Hindlimb muscle (tissue), 1 donor: ENCODE data around the gene PDE1C. TPM values are rescaled to one million over a fixed set of nuclear protein-coding genes. Genes with fewer than 3 reads are reported as not detected.

ENCODE experiments used
- DNase-seq: peaks from one replicate; pipeline ENCODE4 v3.0.0-alpha.2; 2013
- polyA plus RNA-seq: library from polyadenylated mRNA; unstranded; fragments of 120-200 nt; gene quantifications from one replicate; pipeline ENCODE4 v1.2.1, GENCODE V29; 2013; ENCODE audit not compliant: insufficient read length

PDE1C gene
- polyA plus RNA-seq, 1 donor = 2.1 TPM

DNA sequence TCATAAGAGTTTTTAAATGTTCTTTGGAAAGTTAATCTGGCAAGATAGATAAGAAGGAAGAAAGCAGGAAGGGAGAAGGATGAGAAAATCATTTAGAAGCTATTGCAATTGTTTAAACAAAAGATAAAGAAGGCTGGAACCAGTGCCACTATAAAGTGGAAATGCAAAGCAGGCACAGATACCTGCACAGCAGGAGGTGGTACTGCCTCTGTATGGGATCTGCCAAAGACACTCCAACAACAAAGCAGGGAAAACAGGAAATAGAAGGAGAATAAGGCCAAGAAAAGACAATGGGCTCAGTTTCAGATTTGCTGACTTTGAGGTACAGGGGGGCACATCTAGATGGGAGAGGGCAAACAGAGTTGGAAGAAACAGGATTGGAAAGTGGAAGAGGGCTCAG lies 244.6 kb downstream of the PDE1C start:
- DNase-seq = no peak

DNA sequence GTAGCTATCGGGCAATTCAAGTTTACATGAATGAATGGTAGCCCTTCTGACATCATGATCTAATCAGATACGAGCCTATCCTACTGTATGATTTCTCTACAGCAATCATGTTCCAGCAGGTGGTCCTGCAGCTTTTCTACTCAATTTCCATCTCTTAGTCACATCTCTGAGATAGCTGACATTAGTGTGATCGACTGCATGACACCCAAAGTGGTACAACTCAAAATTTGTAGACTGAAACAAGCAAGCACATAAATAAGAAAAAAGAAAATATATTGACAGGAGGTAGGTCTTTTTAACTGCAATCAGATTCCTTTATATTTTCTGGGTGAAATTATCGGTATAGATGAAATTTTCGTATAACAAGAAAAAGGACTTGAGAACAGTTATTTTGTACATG lies 251.2 kb downstream of the PDE1C start:
- DNase-seq = no peak

DNA sequence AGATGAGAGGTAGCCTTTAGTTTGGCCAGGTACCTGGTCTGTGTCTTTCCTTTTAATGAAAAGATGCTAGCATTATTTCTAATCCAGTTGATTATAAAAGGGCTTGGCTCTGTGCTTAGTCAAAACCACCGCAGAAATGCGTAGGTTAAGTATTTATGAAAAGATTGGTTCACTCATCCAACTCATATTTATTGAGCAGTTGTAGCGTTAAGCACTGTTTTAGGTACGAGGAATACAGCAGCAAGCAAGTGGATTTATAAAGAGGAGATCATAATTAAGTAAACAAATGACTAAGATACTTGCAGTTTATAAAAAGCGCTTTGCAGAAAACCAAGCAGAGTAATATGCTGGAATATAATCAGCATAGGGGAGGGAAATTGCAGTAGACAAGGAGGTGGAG lies 253.4 kb downstream of the PDE1C start:
- DNase-seq = no peak

DNA sequence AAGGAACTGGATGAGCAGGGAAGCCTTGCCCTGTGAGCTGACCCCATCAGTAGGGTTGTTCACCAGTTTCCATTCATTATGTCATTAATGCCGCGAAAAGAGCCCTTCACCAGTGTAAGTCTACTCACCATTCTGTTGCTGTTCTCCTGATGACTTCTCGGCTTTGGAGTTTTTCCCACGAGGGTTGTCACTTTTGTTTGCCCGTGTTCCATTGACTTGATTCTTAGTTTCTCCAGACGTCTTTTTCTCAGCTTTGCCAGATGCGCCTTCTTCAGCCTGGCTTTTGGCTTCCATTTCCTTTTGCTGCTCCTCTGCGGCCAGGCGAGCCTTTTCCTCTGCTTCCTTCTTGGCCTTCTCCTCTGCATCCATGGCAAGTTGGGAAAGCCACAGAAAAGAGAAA lies 254.4 kb downstream of the PDE1C start:
- no peak for DNase-seq

DNA sequence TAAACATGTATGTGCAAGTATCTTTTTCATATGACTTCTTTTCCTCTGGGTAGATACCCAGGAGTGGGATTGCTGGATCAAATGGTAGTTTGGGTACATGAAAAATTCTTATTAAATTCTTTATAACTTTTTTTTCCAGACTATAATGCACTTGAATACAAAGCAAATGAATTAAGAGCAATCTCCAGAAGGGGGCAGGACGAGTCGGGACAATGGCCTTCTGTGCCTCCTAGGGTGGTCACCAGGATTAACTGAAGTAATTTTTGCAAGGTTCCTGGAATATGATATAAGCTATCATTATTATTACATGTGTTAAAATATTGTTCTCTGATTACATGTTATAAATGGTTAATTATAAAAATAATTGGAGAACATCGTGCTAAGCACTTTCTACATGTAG lies 256.0 kb downstream of the PDE1C start:
- no peak for DNase-seq

DNA sequence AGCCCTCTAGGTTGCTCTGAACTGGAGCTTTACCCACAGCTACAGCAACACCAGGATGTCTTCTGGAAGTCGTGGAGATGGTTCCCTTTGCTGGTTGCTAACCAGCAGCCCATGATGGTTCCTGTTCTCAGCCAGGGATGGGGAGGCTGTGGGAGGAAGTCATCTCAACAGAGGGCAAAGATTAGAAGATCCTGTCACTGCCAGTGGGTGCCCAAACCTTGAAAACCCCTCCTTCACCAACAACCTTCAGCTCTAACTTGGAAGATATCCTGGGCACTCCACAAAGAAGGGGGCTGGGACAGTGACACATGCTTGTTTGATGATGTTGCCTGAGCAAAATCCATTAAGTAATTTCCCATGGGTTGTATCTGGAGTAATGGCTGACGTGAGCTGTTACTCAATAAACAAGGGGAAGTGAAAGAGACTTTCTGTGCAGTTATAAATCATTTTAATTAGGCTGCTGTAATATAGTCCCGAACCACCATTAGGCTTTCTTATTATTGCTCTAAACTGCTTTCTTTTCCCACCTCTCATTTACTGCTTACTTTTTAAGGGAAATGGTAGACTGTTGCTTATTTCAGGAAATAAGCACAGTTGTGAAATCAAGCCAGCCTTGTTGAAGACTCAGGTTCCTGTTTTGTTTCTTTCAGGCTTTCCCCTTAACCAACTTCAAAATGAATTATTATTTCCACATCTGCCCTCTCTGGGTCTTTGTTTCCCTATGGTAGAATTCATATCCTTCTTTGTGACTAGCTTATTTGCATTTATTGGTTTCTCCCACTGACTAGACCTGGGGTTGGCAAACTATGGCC lies 258.4 kb downstream of the PDE1C start:
- peak; percentile 9 for DNase-seq

DNA sequence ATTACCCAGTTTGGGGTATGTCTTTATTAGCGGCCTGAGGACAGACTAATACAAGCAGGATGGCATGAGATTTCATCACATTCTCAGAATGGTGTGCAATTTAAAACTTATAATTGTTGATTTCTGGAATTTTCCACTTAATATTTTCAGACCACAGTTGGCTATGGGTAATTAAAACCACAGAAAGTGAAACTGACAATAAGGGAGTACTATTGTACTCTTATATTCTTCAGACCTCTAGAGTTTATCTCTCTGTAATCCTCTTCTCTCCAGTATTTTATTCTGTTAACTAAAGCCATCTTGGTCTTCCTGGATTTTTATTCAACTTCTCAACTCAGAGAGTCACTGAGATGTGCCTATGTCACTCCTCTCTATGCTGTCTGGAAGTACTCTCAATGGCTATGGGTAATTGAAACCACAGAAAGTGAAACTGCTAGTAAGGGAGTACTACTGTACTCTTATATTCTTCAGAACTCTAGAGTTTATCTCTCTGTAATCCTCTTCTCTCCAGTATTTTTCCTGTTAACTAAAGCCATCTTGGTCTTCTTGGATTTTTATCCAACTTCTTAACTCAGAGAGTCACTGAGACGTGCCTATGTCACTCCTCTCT lies 264.9 kb downstream of the PDE1C start:
- no peak for DNase-seq

DNA sequence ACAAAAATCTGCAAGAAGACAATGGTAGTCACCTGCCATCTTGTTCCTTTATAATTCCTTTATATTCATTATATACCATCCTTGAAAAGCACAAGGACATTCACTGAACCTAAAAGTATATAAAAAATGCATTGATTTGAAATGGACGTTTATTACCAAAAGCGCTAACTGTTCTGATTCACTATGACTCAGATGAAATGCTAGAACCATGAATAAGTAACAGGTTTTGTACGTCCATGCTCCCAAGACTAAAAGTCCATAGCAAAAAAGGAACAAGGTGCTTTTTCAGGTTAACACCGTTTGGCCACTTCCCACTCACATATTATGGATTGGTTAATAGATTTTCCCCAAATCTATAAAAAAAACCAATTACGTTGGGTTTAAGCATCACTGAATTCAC lies 273.8 kb downstream of the PDE1C start:
- no peak for DNase-seq

DNA sequence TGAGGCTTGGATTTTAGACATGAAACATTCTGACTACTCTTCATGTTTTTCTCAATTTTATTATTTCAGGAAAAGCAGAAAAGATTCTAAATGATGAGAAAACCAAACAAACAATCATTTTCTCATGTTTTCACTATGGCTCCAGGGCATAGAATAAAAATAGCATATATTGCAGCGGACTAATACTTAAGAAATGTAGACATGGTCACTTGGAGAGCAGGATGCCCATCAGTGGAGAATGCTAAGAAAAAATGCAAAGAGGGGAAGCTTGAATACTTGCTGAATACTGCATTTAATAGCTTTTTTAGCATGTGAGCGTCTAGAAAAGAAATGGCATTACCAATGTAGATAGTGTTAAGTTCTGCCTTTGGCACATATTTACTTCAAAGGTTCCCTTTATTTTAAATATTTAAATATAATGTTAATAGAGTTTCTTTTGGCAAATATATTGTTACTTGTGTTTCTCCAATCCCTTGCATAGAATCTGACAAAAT lies 275.3 kb downstream of the PDE1C start:
- DNase-seq = no peak

DNA sequence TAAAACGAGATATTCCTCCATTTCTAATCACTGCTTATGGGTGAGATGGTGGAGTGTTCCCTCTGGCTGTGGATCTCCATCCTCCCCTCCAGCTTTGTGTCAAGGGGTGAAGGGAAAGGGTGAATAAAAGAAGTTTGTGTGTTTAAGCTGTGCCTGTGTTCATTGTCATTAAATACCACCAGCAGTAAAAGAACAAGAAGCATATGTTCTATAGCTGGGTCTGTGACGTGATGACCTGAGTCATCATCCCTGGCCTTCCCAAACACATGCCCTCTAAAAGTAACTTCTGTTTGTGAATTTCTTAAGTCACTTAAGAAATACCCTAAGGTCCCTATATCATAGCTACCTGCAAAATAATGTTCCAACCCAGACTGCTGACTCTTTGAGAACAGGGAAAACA lies 278.3 kb downstream of the PDE1C start:
- no peak for DNase-seq

DNA sequence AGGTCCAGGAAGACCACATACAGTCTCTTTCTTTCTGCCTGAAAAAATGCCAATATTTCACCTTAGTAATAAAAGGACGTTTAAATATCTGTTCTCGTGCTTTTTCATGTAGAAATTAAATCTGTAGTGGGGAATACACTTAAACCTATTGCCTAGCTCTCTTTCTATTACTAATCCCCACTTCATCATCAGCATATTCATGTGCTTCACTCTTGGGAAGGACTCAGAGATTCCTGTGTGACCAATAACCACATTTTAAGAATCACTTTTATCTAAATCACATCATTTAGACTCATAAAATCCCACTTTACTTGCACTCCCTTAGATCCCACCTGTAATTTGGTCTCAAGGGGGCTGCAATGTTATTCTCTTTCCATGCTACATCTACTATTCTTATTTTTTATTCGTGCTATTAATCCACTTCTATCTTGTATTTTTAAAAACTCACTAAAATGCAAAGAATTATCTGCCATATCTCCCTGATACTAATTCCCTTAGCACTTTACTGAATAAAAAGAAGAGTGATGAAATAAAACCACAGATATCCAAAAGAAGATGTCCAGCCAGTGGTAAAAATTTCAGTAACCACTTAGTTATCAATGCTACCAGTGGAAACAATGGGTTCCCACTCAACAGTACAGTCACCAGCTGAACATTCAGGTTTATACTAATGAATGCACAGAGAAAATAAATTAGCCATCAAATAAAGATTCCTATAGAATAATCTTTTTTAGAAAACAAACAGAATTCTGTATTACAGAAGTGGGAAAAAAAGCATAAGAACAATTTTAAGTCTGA lies 281.1 kb downstream of the PDE1C start:
- DNase-seq = no peak

DNA sequence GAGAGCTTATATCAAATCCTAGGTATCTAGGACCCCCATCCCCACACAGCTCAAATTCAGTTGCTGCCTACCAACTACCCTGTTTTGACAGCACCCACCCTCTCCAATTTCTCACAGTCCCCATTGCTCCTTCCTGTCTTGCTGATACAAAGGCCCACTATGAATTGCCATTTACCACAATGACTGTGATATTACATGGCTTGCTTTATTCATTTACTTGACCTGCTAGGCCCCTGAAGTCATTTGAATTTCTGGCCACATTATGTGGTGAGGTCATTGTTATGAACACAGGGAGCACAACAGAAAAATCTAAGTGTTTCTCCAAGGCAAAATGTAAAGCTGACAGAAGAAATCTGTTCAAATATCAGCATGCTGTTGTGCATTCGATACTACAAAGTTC lies 281.8 kb downstream of the PDE1C start:
- no peak for DNase-seq

DNA sequence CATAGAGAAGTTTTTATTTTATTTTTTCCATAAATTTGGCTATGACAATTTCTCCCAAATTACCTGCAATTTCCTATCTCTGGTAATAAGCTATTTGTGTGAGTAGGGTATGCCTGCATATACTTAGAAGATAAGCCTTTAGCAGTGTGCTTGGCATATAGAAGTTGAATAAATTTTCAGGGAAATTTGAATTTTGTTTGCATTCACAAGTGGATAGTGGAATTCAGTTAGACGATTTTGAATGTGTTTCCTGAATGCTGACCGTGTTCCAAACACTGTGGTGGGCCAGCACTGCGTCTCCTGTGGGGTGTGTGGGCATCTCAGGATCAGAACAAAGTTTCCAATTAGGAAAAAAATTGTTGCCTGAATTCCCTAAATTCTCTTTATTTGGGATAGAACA lies 283.9 kb downstream of the PDE1C start:
- no peak for DNase-seq

DNA sequence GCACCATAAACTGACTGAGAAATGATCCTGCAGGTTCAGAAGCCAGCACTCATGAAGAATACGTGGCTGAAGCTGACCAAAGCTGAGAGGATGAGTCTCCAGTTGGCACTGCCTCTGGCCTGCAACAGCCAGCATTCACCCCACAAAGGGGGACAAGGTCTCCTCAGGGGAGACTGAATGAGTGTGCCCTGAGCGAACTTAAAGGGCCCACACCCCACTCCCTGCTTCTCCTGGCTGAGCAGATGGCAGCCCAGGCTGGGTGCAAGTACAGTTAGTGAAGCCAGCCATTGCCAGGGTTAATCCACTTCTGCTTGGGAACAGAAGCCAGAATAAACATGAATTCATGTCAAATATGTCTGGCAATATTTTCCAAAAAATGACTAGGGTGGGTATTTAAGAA lies 285.1 kb downstream of the PDE1C start:
- DNase-seq = no peak

DNA sequence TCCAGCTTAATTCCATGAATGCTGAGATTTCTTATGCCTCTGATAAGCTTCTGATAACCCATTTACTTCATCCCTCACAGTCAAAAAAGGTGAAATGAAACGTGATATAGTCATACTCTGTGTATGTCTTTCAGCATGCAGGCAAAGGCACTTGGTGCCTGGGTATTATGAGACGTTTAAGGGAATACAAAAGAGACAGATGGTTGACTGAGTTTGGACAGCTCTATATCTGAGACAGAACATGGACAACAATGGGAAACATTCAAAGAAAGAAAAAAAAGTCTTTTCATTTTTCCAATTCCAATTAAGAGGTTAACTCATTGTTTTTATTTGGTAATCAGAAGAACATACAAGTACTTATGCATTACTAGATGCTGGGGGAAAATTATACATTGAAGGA lies 287.0 kb downstream of the PDE1C start:
- no peak for DNase-seq

DNA sequence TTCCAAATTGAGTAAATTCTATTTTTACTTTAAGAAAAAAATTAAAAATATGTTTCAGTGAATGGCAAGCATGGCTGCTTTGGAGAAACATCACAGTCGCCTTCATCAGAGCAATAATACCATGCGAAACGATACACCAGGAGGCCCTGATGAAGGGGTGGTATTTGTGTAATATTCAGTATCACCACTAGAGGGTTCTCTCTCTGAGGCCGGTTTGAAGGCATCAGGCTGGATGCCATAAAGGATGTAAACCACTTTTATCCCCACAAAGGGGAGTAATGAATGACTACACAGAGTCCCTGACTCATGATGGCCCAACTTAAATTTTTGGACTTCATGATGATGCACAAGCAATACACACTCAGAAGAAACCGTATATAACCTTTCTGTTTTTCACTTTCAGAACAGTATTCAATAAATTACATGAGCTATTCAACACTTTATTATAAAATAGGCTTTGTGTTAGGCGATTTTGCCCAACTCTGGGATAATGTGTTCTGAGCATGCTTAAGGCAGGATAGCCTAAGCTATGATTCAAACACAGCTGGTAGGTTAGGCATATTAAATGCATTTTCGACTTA lies 287.7 kb downstream of the PDE1C start:
- DNase-seq = no peak

DNA sequence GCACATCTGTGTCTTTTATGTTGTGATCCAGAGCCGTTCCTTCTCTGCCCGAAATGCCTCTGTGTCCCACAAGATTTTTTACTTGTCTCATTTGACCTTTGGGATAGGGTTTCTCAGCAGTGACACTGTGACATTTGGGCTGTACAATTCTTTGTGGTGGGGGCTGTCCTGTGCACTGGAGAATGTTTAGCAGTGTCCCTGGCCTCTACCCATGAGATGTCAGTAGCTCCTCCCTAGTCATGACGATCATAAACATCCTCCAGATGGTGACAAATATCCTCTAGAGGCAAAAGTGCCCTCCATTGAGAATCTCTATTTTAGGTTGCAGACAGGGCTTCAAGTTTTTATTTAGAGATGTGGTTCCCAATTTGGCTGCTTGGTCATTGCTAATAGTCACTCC lies 291.9 kb downstream of the PDE1C start:
- DNase-seq = no peak

DNA sequence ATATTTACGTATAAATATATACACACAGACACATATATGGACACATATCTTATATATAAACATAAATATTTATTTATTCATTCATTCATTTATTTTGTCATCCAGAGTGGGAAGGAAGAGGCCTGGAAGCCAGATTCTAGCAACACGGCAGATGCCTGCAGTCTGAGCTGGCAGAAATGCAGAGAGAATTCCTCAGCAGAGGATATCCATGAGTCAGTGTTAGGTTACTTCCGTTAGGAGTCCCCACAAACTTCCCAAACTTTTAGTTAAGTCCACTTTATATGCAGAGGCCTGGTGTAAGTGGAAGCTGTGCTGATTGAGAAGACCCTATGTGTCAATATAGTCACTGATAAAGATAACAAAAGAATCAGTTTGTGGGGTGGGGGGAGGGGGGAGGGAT lies 293.6 kb downstream of the PDE1C start:
- no peak for DNase-seq

DNA sequence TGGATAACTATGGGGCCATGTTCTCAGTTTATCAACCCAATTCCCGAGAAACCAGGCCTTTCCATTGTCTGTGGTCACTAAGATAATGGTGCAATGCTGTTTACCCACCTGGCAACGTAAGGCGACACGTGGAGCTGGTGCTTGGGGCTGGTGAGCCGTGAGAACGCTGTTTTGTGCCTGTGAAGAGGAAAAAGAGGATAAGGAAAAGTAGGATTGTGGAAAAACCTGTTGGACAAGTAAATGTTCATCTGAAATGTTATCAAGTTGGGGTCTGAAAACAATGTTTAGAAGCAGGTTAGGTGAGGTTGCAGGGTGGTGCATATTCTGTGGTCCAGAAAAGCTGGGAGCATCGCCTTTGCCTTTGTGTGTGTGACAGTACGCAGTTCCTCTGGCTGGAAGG lies 294.7 kb downstream of the PDE1C start:
- DNase-seq = no peak

DNA sequence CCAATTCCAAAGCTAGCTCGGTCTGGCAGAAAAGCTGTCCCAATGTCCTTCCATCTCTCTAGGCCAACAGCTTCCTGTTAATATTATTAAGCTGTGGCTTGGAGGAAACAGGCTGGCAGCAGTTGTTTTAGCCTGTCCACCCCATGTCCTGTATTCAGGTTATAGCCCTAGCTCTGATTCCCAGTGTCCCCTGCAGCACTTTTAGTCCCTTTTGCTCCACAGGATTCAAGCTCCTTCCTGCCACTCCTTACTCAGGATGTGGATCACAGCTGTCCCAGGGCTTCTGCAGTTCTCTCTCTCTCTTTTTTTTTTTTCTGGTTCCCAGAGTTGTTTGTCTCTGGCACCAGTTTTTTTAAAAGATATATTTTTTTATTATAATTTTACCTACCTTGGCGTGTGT lies 298.0 kb downstream of the PDE1C start:
- no peak for DNase-seq

DNA sequence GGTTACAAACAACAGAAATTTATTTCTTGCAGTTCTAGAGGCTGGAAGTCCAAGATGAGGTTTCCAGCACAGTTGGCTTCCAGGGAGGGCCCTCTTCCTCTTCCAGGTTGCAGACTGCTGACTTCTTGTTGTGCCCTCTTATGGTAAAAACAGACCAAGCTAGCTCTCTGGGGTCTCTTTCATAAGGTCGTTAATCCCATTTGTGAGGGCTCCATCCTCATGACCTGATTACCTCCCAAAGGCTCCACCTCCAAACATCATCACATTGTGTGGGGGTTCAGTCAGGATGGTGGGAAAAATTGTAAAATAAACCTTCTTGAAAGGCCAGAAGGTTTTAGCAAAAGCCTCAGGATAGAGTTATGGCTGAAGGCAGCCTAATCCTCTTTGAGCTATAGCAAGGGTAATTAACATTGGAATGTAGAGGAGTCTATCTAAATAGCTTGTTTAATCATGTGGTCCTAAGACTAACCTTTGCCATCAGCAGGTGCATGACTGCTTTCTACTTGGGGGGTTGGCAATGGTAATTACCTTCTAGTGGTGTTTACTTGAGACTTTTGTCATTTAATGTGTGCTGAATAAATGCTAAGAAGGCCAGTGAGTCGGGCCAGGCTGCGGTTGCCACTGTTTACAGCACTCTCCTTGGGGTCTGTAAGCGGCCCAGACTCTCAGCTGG lies 302.4 kb downstream of the PDE1C start:
- no peak for DNase-seq

DNA sequence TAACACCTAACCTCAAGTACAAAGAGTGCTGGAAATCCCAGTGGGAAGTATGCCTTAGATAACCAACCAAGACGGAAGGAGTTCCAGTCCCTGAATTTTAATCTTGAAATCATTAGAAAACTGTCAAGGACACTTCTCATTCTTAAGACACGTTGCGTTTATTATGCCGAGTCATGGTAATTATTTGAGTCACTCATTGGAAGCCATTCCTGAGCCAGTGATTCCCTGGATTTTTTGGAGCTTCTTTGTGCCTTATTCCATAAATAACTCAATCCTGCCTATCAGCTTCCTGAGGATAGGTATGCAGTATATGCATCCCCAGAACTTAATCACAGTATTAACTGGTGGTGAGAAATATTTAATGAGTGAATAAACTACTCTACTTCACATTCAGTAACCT lies 305.7 kb downstream of the PDE1C start:
- DNase-seq = no peak

DNA sequence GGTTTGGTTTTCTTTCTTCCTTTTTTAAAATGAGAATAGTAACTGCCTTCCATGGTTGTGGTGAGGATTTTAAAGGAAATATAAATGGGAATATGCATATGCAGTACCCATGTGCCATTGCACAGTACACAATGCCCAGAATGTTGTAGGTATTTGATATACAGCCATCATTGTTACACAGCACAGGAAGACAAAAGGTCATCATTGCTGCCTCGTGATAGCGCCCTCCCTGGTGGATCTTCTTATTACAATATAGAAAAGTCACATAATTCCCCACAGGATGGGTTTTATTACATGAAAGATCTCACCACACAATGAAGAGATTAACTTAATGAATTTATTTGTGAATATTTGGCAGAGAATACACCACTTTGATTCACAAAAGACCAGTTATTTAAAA lies 306.7 kb downstream of the PDE1C start:
- DNase-seq = no peak
